ENCODE results near the gene FBXL7.

DNA sequence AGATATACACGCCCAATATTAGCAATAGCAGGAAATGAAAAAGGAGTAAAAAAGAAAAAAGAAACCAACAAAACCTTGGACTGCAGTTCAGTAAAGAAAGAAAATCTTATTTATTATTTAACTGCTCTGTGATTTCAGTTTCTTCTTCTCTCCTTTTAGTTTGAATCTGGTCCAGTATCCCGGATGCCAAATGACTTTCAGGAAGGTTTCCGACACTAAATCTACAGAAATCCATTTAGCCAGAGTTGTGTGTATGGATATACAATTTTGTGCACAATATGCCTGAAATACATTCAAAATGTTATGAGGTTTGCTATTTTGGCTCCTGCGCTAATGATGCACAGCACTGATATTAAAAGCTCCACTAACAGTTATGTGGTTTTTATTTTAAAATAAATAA is 64.5 kb downstream of the FBXL7 start:
- TF ChIP-seq CBX5 (IDR thresholded peaks at IDR 0.05; ENCODE audit: low read depth, low read length) (no peak), TEAD4 (IDR thresholded peaks at IDR 0.05; ENCODE audit: low read depth, low read length) (no peak), ASH2L (IDR thresholded peaks at IDR 0.05; ENCODE audit: low read length) (no peak), EP300 (IDR thresholded peaks at IDR 0.05; ENCODE audit: borderline replicate concordance in 1 of 2, low read depth in 2 of 2, low read length in 2 of 2) (no peak), SRF (IDR thresholded peaks at IDR 0.05; ENCODE audit: low read depth, low read length) (no peak), PHF8 (conservative IDR thresholded peaks at IDR 0.05; ENCODE audit: low read depth, low read length) (no peak), HDAC2 (IDR thresholded peaks at IDR 0.05; ENCODE audit: borderline replicate concordance in 1 of 2, low read depth in 2 of 2, low read length in 2 of 2) (no peak), CREB1 (IDR thresholded peaks at IDR 0.05) (no peak), EZH2 (IDR thresholded peaks at IDR 0.05; ENCODE audit: low read depth, low read length, severe bottlenecking) (no peak), JUN (IDR thresholded peaks at IDR 0.05; ENCODE audit: low read depth, low read length) (no peak)
- TF ChIP-seq, protein P1, sequence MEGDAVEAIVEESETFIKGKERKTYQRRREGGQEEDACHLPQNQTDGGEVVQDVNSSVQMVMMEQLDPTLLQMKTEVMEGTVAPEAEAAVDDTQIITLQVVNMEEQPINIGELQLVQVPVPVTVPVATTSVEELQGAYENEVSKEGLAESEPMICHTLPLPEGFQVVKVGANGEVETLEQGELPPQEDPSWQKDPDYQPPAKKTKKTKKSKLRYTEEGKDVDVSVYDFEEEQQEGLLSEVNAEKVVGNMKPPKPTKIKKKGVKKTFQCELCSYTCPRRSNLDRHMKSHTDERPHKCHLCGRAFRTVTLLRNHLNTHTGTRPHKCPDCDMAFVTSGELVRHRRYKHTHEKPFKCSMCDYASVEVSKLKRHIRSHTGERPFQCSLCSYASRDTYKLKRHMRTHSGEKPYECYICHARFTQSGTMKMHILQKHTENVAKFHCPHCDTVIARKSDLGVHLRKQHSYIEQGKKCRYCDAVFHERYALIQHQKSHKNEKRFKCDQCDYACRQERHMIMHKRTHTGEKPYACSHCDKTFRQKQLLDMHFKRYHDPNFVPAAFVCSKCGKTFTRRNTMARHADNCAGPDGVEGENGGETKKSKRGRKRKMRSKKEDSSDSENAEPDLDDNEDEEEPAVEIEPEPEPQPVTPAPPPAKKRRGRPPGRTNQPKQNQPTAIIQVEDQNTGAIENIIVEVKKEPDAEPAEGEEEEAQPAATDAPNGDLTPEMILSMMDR (IDR thresholded peaks at IDR 0.05; ENCODE audit: control extremely low read depth in 1 of 3, insufficient read depth in 1 of 3, low read depth in 1 of 3, low read length in 3 of 3) = no peak

All from H1 (cell line).